Esophagus squamous epithelium (tissue), 5 donors: Measurements from ENCODE around the gene CACNA2D3. TPM values are rescaled to one million over a fixed set of nuclear protein-coding genes. Genes with fewer than 3 reads are reported as not detected.
"Not testable (repeated sequence)": the region's sequence is repeated elsewhere in the genome, so short reads cannot be mapped to it uniquely, and the experiment has no call there.

ENCODE experiments used
- DNase-seq: peaks from one replicate; lab custom pipeline; 2025; lab: John Stamatoyannopoulos, UW
- H3K27ac ChIP-seq, 4 donors: fragments of 200-600 bp; sonication (generic); one replicate each; pipeline ENCODE4 v1.5.1; 2016 to 2019; ENCODE audit warnings: mild to moderate bottlenecking in 1 of 4
- H3K27me3 ChIP-seq, 4 donors: fragments of 200-600 bp; sonication (generic); 1 replicate in 3 of 4; 2 replicates in 1 of 4; pipeline versions ENCODE4 v1.5.1 to v1.6.0; 2017 to 2021; ENCODE audit warnings: antibody characterized with exemption in 1 of 4
- H3K36me3 ChIP-seq, 3 donors: fragments of 200-600 bp; sonication (generic); one replicate each; pipeline ENCODE4 v1.5.1; 2016 to 2019
- H3K4me1 ChIP-seq, 3 donors: fragments of 200-600 bp; sonication (generic); one replicate each; pipeline ENCODE4 v1.5.1; 2017 to 2019
- H3K4me3 ChIP-seq, 4 donors: fragments of 200-600 bp; sonication (generic); 1 replicate in 3 of 4; 2 replicates in 1 of 4; pipeline ENCODE4 v1.5.1; 2016 to 2019; ENCODE audit warnings: mild to moderate bottlenecking in 2 of 4, moderate library complexity in 1 of 4
- H3K9me3 ChIP-seq, 3 donors: fragments of 200-600 bp; sonication (generic); one replicate each; pipeline ENCODE4 v1.5.1; 2016 to 2019
- POLR2A ChIP-seq, 4 donors: fragments of 450-650 bp; IDR thresholded peaks; one replicate each; pipeline ENCODE4 v1.6.1; 2017; ENCODE audit warnings: antibody characterized with exemption in 4 of 4, mild to moderate bottlenecking in 4 of 4, moderate library complexity in 3 of 4
- WGBS, 2 donors: methylation state at CpG; one replicate each; pipeline ENCODE4 v1.1.5; 2018; 5-methylcytosine and 5-hydroxymethylcytosine counted together
- intact Hi-C: fragments of 100-400 bp; cut with DNase I; formaldehyde crosslinking; loops from one replicate; pipeline ENCODE4 v1.15.0; 2022
- total RNA-seq, 4 donors: library from RNA; depleted of rRNA; stranded (reverse); fragments of >200 nt; gene quantifications; one replicate each; pipeline ENCODE4 v1.1.0, GENCODE V29; 2016
- TF ChIP-seq, protein P1 (sequence below), 6 experiments: fragments of 450-650 bp in 4 of 6; fragments of 200-600 bp in 2 of 6; sonication (generic) in 2 of 6; IDR thresholded peaks; one replicate each; pipeline ENCODE4 v1.5.1; 2016 to 2019; ENCODE audit warnings: antibody characterized with exemption in 6 of 6, mild to moderate bottlenecking in 4 of 6, moderate library complexity in 4 of 6
- donor health status: DM: yes; HTN: yes; CAD: no.

The CACNA2D3 gene
- total RNA-seq, 4 donors from 2014 or later = 1.2 to 7.1 (median 5.1) TPM

DNA sequence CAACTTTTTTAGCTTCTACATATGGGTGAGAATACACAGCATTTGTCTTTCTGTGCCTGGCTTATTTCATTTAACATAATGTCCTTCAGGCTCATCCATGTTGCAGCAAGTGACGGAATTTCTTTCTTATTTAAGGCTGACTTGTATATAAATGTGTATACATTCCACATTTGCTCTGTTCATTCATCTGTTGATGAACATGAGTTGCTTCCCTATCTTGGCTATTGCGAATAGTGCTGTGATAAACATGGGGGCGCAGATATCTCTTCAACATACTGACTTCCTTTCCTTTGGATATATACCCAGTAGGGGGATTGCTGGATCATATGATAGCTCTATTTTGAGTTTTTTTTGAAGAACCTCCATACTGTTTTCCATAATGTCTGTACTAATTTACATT lies 332.5 kb downstream of the CACNA2D3 start:
- 98 to 100% methylated on average over 3 of the region's 3 CpGs for WGBS, 2 donors
- Histone ChIP-seq H3K4me1 (no peaks in the 10 kb centered on the region), H3K36me3 (no peaks in the 10 kb centered on the region), H3K9me3 (peaks cover 0 to 16% (median 9%) of the 10 kb centered on the region in 3 donors), H3K4me3 (no peak overlapping the region), H3K27ac (no peak overlapping the region), H3K27me3 (no peaks in the 10 kb centered on the region)
- intact Hi-C loops = no loop called here
- DNase-seq = no peak
- TF ChIP-seq, protein P1, sequence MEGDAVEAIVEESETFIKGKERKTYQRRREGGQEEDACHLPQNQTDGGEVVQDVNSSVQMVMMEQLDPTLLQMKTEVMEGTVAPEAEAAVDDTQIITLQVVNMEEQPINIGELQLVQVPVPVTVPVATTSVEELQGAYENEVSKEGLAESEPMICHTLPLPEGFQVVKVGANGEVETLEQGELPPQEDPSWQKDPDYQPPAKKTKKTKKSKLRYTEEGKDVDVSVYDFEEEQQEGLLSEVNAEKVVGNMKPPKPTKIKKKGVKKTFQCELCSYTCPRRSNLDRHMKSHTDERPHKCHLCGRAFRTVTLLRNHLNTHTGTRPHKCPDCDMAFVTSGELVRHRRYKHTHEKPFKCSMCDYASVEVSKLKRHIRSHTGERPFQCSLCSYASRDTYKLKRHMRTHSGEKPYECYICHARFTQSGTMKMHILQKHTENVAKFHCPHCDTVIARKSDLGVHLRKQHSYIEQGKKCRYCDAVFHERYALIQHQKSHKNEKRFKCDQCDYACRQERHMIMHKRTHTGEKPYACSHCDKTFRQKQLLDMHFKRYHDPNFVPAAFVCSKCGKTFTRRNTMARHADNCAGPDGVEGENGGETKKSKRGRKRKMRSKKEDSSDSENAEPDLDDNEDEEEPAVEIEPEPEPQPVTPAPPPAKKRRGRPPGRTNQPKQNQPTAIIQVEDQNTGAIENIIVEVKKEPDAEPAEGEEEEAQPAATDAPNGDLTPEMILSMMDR (IDR thresholded peaks at IDR 0.05) = no peak
- TF ChIP-seq POLR2A (IDR thresholded peaks at IDR 0.05) = no peak

DNA sequence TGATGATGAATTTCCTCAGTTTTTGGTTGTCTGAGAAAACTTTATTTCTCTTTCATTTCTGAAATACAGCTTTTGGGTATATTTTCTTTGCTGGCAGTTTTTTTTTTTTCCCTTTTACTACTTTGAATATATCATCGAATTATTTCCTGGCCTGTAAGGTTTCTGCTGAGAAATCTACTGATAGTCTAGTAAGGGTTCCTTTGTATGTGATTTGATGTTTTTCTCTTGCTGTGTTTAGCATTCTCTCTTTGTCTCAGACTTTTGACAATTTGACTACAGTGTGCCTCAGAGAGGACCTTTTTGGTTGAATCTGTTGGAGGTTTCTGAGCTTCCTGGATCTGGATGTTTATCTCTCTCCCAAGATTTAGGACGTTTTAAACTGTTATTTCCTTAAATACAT lies 336.0 kb downstream of the CACNA2D3 start:
- no peak overlapping the region for H3K27ac ChIP-seq
- WGBS, 2 donors = 77 to 82% methylated on average over 2 of the region's 2 CpGs
- no peak overlapping the region for H3K4me3 ChIP-seq
- no peaks in the 10 kb centered on the region for H3K4me1 ChIP-seq
- intact Hi-C loops = no loop called here
- peaks cover 0 to 16% (median 9%) of the 10 kb centered on the region in 3 donors for H3K9me3 ChIP-seq
- DNase-seq = no peak
- H3K36me3 ChIP-seq = no peaks in the 10 kb centered on the region
- no peaks in the 10 kb centered on the region for H3K27me3 ChIP-seq
- TF ChIP-seq, protein P1 (IDR thresholded peaks at IDR 0.05) = no peak
- no peak for TF ChIP-seq POLR2A (IDR thresholded peaks at IDR 0.05)

DNA sequence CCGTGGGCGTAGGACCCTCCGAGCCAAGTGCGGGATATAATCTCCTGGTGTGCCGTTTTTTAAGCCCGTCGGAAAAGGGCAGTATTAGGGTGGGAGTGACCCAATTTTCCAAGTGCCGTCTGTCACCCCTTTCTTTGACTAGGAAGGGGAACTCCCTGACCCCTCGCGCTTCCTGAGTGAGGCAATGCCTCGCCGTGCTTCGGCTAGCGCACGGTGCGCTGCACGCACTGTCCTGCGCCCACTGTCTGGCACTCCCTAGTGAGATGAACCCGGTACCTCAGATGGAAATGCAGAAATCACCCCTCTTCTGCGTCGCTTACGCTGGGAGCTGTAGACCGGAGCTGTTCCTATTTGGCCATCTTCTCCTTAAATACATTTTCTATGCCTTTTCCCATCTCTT lies 342.2 kb downstream of the CACNA2D3 start:
- intact Hi-C loops, H3K27ac ChIP-seq, H3K4me3 ChIP-seq, H3K9me3 ChIP-seq, H3K27me3 ChIP-seq, H3K36me3 ChIP-seq, H3K4me1 ChIP-seq, DNase-seq: not testable (repeated sequence)
- 97 to 98% methylated on average over 15 to 23 of the region's 23 CpGs for WGBS, 2 donors

DNA sequence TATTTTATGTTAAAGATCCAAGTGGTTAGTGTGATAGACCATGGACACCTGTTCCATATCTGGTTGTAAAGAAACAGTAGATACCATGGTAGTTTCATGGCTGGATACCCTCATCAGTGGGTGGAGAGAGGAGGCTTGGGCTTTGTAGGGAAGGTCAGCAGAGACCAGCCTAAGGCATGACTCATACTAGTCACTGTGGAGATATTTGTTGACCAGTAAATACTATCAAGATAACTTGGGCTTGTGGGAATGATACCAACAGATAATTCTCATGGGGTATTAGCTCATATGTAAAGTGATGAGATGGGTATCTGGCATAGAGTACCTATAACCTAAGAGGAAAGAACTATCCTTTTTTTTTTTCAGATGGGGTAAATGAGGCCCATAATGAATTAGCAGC lies 354.5 kb downstream of the CACNA2D3 start:
- DNase-seq = no peak
- intact Hi-C loops = no loop called here
- TF ChIP-seq, protein P1 (IDR thresholded peaks at IDR 0.05) = no peak
- TF ChIP-seq POLR2A (IDR thresholded peaks at IDR 0.05) = no peak

DNA sequence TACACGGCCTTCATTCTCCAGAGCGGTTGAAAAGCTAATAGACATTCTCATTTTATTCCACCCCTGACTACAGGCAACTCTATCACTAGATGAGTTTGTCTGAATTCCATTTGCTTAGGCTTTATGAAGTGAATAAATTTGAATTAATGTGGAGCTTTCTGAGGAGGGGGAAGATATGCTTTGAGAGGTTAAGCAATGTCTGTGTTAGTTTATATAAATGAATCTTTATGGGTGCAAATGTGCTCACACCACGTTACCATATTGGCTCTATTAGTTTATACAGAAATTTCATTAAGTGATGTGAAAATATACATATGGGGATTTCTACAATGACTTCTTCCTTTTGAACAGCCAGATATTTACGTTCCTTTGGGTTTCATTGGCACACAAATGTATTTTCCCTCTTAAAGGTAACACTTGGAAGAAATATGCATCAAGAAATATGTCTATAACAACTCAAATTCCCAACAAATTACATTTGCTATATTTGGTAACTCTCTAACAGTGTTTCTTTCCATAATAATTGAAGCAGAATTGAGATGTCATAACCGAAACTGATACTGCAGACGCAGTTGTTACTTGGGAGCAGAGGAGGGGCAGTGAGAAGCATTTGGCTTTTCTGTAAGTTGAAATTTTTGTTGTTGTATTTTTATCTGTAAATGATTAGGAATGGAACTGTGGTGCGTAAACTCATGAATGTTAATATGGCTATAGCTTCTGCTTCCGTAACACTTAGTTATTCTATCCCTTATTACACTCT lies 359.4 kb downstream of the CACNA2D3 start:
- no peaks in the 10 kb centered on the region for H3K9me3 ChIP-seq
- H3K4me3 ChIP-seq = no peak overlapping the region
- H3K27ac ChIP-seq = no peak overlapping the region
- H3K4me1 ChIP-seq = no peaks in the 10 kb centered on the region
- H3K27me3 ChIP-seq = no peaks in the 10 kb centered on the region
- no peak for DNase-seq
- TF ChIP-seq, protein P1 (IDR thresholded peaks at IDR 0.05) = no peak
- TF ChIP-seq POLR2A (IDR thresholded peaks at IDR 0.05) = no peak
- intact Hi-C loops = no loop called here
- WGBS, 2 donors = 60 to 66% methylated on average over 8 of the region's 8 CpGs
- no peaks in the 10 kb centered on the region for H3K36me3 ChIP-seq

More for the DNA sequence above, 354.5 kb downstream of the CACNA2D3 start:
- Histone ChIP-seq H3K27ac (no peak overlapping the region), H3K9me3 (no peaks in the 10 kb centered on the region), H3K27me3 (no peaks in the 10 kb centered on the region), H3K36me3 (no peaks in the 10 kb centered on the region), H3K4me3 (no peak overlapping the region), H3K4me1 (no peaks in the 10 kb centered on the region)
